HG03280 (cell line): Measurements from ENCODE around the gene VPS13C.

ENCODE experiments used
- ATAC-seq: cut with Tn5 transposase; IDR thresholded peaks from one replicate; pipeline ENCODE4 v1.9.1; 2021; ENCODE audit warnings: mild to moderate bottlenecking, moderate library complexity; ENCODE audit not compliant: unreplicated experiment

Gene VPS13C

DNA sequence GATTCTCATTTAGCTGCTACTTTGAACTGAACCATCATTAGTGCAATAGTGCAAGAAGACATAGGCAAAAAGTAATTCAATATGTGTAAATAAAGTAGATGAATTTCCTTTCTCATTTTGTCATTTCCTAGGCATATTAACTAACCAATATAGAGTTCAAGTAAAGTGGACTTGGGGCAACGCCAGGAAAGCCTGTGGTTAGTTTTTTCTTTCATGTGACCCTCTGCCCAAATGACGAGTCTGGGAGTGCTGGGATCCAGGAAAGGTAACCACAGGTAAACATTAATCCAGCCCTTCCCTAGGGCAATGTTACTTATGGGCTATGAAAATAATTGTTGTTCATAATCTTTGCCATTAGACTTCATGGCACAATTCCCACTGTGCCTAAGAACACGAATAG, 181.0 kb downstream of the VPS13C start:
- ATAC-seq, result no peak

DNA sequence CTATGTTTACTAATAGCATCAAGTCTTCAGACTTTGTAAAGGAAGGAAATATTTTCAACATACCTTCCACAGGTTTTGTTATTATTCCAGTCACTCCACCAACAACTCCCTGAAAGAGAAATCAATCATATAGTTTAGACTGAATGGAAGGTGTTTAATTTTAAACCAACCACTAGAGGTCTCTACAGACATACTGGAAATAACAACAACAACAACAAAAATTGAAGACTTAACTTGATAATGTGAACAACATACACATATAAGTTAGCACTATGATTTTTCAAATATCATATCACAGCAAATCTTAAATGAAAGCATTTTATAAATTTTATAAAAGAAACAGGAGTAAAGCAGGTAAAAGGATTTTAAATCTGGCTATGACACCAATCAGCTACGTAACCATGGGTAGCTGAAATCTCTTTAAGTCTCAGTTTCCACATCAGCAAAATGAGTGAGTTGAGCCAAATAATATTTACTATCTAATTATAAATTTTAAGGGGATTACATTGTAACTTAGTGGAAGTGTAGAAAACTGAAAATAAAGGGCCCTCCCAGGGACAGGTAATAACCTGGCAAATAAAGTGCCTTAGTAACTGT, 188.2 kb downstream of the VPS13C start:
- no peak for ATAC-seq

- ATAC-seq, result no peak
Observed at GRCh38 chr15:61869656-61870055, 190.6 kb downstream of the VPS13C start.

DNA sequence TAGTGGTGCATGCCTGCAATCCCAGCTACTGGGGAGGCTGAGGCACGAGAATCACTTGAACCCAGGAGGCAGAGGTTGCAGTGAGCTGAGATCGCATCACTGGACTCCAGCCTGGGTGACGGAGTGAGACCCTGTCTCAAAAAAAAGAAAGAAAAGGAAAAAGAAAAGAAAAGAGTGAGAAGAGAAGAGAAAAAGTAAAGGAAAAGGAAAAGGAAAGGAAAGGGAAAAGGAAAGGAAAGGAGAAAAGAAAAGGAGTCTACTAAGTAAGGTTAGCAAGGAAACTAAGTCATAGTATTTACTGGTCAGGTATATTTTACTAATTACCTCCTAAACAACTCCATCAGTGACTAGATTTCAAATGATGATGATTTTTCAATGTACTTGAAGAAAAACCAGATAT, 198.3 kb downstream of the VPS13C start:
- no peak for ATAC-seq

DNA sequence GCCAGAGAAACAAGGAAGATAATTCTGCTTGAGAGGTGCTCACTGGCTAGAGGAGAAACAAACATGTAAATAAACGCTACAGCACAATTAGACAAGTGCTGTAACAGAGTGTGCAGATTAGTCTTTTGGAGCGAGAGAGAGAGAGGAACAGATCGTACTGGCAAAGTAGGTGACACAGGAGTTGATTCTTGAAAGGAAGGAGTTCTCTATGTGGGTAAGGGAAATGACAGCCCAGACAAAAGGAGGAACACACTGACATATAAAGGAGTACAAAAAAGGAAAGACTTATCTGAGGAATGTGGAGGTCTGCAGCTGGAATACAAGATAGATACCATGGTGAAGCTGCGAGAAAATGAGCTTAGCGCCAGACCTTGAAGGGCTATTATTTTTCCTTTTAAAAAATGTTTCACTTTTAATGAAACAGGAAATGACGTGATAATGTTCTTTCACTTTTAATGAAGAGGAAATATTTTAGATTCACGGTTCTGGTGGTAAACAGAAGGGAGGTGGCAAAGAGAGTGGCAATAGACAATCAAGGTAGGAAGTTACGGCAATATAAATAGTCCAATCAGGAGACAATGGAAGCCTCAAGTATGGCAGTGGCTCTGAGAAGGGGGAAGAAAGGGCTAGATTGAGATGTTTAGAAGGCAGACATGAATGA, 202.9 kb downstream of the VPS13C start:
- no peak for ATAC-seq

- ATAC-seq, result no peak
Observed at GRCh38 chr15:61856295-61856694, 204.0 kb downstream of the VPS13C start.

DNA sequence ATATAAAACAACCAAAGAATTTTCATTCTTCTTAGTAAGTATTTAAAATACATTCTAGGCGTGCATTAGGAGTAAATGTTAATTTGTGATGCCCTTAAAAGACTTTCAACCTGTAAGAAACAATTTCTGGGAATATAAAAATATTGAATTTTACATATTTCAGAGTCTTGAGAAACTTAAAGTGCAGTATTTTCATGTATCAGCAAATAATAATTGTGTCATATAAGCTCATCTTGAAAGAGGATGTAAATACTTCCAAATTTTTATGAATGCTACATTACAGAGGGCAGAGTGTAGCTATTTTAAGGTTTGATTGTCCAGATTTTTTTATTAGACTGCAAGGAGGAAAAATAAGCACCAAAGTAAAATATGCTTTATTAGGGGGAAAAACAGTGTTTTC, 207.1 kb downstream of the VPS13C start:
- no peak for ATAC-seq

- no peak for ATAC-seq
Observed at GRCh38 chr15:61851955-61852354, 208.3 kb downstream of the VPS13C start.

DNA sequence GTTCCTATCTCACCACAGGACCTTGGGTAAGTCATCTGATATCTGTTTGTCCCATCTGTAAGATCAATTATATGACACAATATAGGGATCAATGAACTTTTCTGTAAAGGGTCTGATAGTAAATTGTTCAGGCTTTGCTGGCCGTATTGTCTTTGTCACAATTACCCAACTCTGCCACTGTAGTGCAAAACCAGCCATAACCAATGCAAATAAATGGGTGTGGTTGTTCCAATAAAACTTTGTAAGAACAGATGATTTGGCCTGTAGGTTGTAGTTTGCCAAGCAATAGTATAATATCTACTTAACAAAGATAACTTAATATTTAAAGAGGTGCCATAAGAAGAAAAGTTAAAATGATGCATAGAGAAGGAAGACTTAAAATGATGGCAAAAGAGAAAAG, 210.8 kb downstream of the VPS13C start:
- ATAC-seq, result no peak

GRCh38 chr15:61841466-61841865, 218.8 kb downstream of the VPS13C start:
- ATAC-seq, result no peak

DNA sequence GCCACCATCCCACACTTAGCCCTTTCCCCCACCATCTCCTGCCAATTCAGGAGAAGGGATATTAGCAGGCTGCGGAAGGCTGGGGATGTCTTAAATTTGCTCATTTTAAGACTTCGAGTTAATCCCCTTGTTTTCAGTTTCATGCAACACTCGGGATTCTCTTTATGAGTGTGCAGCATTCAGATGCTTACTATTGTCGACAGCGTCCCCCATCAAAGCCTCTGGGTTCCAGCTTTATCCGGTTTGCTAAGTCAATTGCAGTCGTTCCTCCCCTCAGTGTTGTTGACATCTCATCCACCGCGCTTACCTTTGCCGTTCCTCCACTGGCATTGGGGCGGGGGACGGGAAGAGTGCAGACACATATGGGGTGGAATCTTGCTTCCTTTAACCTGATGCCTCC, 220.2 kb downstream of the VPS13C start:
- ATAC-seq, result no peak

- ATAC-seq, result no peak
Observed at GRCh38 chr15:61839546-61839945, 220.7 kb downstream of the VPS13C start.

DNA sequence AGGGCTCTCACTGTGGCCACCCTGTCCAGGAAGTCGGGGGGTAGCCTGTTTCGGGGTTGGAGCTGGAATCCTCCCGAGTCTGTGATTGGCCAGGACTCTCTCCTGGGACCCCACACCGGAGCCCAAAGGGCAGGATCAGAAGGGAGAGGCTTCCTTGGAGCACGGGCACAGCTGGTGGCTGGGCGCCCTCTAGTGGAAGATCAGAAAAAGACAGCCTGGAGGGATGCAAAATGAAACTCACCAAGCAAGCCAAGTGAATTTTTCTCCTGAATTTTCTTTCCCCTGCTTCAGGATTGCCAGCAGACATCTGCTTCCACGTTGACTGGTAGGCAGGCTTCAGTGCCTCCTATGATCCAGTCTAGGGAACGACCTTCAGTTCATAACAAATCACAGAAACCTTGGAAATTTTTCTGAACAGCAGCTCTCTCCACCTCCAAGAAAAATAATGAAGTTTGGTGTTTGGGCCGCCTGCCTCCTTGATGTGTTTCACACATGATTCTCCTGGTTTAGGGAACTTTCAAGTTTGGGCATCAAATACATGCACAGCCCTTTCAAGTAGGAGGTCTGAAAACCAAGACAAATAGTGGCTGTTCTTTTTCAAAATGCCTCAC, 224.6 kb downstream of the VPS13C start:
- ATAC-seq, result no peak

- no peak for ATAC-seq
Observed at GRCh38 chr15:61835029-61835428, 225.2 kb downstream of the VPS13C start.

DNA sequence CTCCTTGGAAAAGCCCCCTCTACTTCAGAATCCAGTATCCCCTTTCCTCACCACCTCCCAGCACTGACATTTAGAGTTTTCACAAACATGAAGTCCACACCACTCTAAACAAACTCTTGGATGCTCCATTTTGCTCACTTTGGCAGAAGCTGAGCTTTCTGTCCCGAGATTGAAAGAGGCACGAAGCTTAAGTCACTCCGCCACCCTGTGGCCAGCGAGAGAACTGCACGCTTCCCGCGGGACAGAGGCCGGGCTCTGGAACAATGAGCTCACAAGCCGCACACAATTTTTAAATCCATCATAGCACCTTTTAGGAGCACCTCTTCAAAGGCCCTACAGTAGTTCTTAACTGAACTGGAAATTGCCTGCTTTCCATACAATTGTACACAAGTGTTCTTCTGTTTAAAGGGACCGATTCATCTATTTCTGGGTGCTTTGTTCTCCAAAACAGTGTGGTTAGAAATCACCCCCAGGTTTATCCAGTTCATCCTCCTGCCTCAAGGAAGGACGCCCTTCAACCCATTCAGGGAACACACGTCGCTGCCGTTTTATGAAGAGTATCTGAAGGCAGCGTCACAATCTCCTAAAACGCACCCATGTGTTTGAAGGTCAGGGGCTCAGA, 226.1 kb downstream of the VPS13C start:
- no peak for ATAC-seq

GRCh38 chr15:61832223-61832622, 228.0 kb downstream of the VPS13C start:
- ATAC-seq, result no peak

DNA sequence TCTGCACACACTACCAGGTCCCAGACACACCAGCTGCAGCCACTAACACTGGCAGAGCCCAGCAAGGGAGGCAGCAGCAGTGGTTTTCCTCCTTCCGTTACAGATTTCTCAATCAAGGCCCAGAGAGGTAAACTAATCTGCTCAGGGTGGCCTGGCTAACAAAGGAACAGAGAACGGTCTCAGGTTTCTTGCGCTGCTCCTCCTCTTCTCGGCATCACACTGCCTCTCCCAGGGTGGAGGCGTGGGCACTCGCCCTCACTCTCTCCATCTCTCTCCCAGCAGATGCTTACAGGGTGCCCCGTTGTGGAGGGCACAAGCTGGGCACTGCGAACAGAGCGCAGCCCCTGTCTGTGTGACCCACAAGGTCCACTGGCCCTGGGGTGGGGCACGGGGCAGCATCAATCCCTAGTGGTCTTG, 228.7 kb downstream of the VPS13C start:
- ATAC-seq, result no peak

- ATAC-seq, result no peak
Observed at GRCh38 chr15:61830536-61831330, 229.5 kb downstream of the VPS13C start.

- no peak for ATAC-seq
Observed at GRCh38 chr15:61829514-61829889, 230.7 kb downstream of the VPS13C start.

GRCh38 chr15:61828860-61829513, 231.3 kb downstream of the VPS13C start:
- no peak for ATAC-seq

- no peak for ATAC-seq
Observed at GRCh38 chr15:61828008-61828407, 232.2 kb downstream of the VPS13C start.
